Kidney epithelial cell (primary cell): ENCODE measurements around the gene LNX2. TPM values are rescaled to one million over a fixed set of nuclear protein-coding genes. Genes with fewer than 3 reads are reported as not detected.

ENCODE experiments used
- DNase-seq: peaks from one replicate; pipeline ENCODE4 v3.0.0-alpha.2; 2010; ENCODE audit warnings: low read depth
- H3K27me3 ChIP-seq: 2 replicates; pipeline ENCODE4 v1.6.0; 2011; ENCODE audit warnings: low read length; ENCODE audit not compliant: control insufficient read depth, insufficient read depth
- H3K36me3 ChIP-seq: 2 replicates; pipeline ENCODE4 v1.5.1; 2011; ENCODE audit warnings: low read length; ENCODE audit not compliant: control insufficient read depth, insufficient read depth
- H3K4me3 ChIP-seq: 2 replicates; pipeline ENCODE4 v1.5.1; 2011; ENCODE audit warnings: low read depth, mild to moderate bottlenecking, control low read depth, low read length
- CTCF ChIP-seq: IDR thresholded peaks from 2 replicates; pipeline ENCODE4 v1.5.1; 2011; ENCODE audit warnings: mild to moderate bottlenecking, moderate library complexity, low read length, control low read depth, inconsistent platforms; ENCODE audit not compliant: insufficient read depth, poor library complexity, severe bottlenecking
- total RNA-seq: library from RNA; depleted of rRNA; stranded (reverse); fragments of >200 nt; gene quantifications from 2 replicates; pipeline ENCODE4 v1.2.3, GENCODE V29; 2015

The LNX2 gene
- total RNA-seq, 1 donor from 2014 or later, result 11.4 TPM

- Histone ChIP-seq H3K27me3 (no peaks in the 10 kb centered on the region), H3K36me3 (peaks cover 2% of the 10 kb centered on the region), H3K4me3 (no peak overlapping the region)
- no peak for DNase-seq
- no peak for TF ChIP-seq CTCF
Observed at GRCh38 chr13:27622881-27623280, 2.6 kb upstream of the LNX2 start.

DNA sequence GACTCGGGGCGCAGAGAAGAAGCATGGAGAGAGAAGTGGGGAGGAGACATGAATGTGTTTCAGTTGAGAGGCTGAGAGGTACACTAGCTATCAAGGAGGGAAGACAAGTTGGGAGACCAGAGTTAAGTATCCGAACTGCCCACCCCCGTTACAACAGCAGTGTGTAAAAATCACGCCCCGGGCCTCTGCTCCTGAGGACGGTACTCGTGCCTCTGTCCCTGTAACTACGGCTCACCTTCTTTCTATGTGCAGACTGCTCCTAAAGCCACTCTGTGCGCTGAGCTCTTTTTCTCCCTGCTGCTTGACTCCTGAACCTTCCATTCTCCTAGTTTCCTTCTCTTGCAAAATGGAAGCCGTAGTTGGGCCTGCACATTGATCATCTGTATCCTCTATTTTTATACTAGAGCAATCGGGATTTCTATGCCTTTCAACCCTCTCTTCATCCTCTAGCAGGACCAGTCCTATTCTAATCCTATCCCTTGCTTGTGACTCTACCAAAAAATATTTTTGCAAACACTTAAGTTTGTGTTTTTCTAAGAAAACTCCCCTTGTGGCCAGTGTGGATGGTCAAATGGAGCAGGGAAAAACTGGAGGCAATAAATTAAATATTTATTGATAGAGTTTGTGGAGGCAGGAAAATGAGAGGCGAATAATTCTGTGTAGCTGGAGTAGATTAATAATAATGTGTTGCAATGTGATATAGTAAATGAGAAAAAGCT, 1.9 kb upstream of the LNX2 start:
- TF ChIP-seq CTCF, result peak; percentile 20
- Histone ChIP-seq H3K36me3 (peaks cover 2% of the 10 kb centered on the region), H3K4me3 (peak overlapping the region; percentile 79), H3K27me3 (no peaks in the 10 kb centered on the region)
- no peak for DNase-seq

GRCh38 chr13:27621366-27622101, 1.2 kb upstream of the LNX2 start, which contains the start of gene POLR1D:
TSS of gene POLR1D (plus strand) at chr13:27621892. CDS start at chr13:27621984, 92 bp downstream.
- no peak for TF ChIP-seq CTCF

GRCh38 chr13:27621116-27621365, 712 bp upstream of the LNX2 start:
- H3K4me3 ChIP-seq, result peak overlapping the region; percentile 79
- peaks cover 2% of the 10 kb centered on the region for H3K36me3 ChIP-seq
- TF ChIP-seq CTCF, result no peak
- no peaks in the 10 kb centered on the region for H3K27me3 ChIP-seq
- no peak for DNase-seq

More at GRCh38 chr13:27621366-27622101, 1.2 kb upstream of the LNX2 start, which contains the start of gene POLR1D:
- Histone ChIP-seq H3K4me3 (peak within 1 kb of the TSS; percentile 79), H3K27me3 (no peaks in the 10 kb centered on the region), H3K36me3 (peaks cover 2% of the 10 kb centered on the region)
- no peak for DNase-seq

GRCh38 chr13:27619728-27620376, 477 bp downstream of the LNX2 start:
- Histone ChIP-seq H3K27me3 (no peaks in the 10 kb centered on the region), H3K36me3 (peaks cover 2% of the 10 kb centered on the region), H3K4me3 (peak overlapping the region; percentile 79)
- no peak for DNase-seq
- TF ChIP-seq CTCF, result peak; percentile 7
